ENCODE results near the gene BMP6. TPM values are rescaled to one million over a fixed set of nuclear protein-coding genes. Genes with fewer than 3 reads are reported as not detected.

The BMP6 gene
- 1 to 10 TPM; 2.0 to 5.7 TPM for total RNA-seq
- long read RNA-seq, donor 1, transcript BMP6-201 (7 exons, 2,780 nt) = major isoform, 6 of 9 reads
- long read RNA-seq, donor 1, partial matches to known transcripts = 2 of 9 reads
- long read RNA-seq, donor 1, other reads (novel, unspliced or antisense) = 1 of 9 reads
- long read RNA-seq, donor 2 = 0 reads

GRCh38 chr6:7725849-7726415 is at the start of gene BMP6:
TSS of gene BMP6 (plus strand) at chr6:7726099. CDS start at chr6:7726956, 857 bp downstream.
- peak; percentile 94 for DNase-seq (ENCODE audit: low spot score)
- intact Hi-C loops (cut with DNase I) = loop anchor here in 1 of 2 donors (5.0 kb wide), 1 partner anchor 276 kb away; no protein-coding TSS in a partner anchor

GRCh38 chr6:7677229-7677628 is 48.7 kb upstream of the BMP6 start:
- intact Hi-C loops (cut with DNase I) = no loop called here
- DNase-seq (ENCODE audit: low spot score) = no peak

- no peak for DNase-seq (ENCODE audit: low spot score)
- intact Hi-C loops (cut with DNase I) = no loop called here
Measured at GRCh38 chr6:7680393-7681075, 45.4 kb upstream of the BMP6 start.

GRCh38 chr6:7681449-7681848 is 44.5 kb upstream of the BMP6 start:
- intact Hi-C loops (cut with DNase I) = no loop called here
- DNase-seq (ENCODE audit: low spot score) = no peak

GRCh38 chr6:7684076-7684475 is 41.8 kb upstream of the BMP6 start:
- intact Hi-C loops (cut with DNase I) = no loop called here
- no peak for DNase-seq (ENCODE audit: low spot score)

- no peak for DNase-seq (ENCODE audit: low spot score)
- intact Hi-C loops (cut with DNase I) = no loop called here
Measured at GRCh38 chr6:7684843-7685242, 41.1 kb upstream of the BMP6 start.

- intact Hi-C loops (cut with DNase I) = no loop called here
- DNase-seq (ENCODE audit: low spot score) = no peak
Measured at GRCh38 chr6:7685276-7685675, 40.6 kb upstream of the BMP6 start.

GRCh38 chr6:7687145-7688111 is 38.5 kb upstream of the BMP6 start:
- intact Hi-C loops (cut with DNase I) = no loop called here
- no peak for DNase-seq (ENCODE audit: low spot score)

GRCh38 chr6:7691021-7691420 is 34.9 kb upstream of the BMP6 start:
- intact Hi-C loops (cut with DNase I) = no loop called here
- DNase-seq (ENCODE audit: low spot score) = no peak

GRCh38 chr6:7691675-7692452 is 34.0 kb upstream of the BMP6 start:
- no peak for DNase-seq (ENCODE audit: low spot score)
- intact Hi-C loops (cut with DNase I) = no loop called here

- DNase-seq (ENCODE audit: low spot score) = no peak
- intact Hi-C loops (cut with DNase I) = no loop called here
Measured at GRCh38 chr6:7692453-7692784, 33.5 kb upstream of the BMP6 start.

- no peak for DNase-seq (ENCODE audit: low spot score)
- intact Hi-C loops (cut with DNase I) = no loop called here
Measured at GRCh38 chr6:7693827-7694226, 32.1 kb upstream of the BMP6 start.

- intact Hi-C loops (cut with DNase I) = no loop called here
- no peak for DNase-seq (ENCODE audit: low spot score)
Measured at GRCh38 chr6:7696061-7696460, 29.8 kb upstream of the BMP6 start.

GRCh38 chr6:7697432-7697819 is 28.5 kb upstream of the BMP6 start:
- intact Hi-C loops (cut with DNase I) = no loop called here
- no peak for DNase-seq (ENCODE audit: low spot score)

- no peak for DNase-seq (ENCODE audit: low spot score)
- intact Hi-C loops (cut with DNase I) = no loop called here
Measured at GRCh38 chr6:7697820-7698623, 27.9 kb upstream of the BMP6 start.

- DNase-seq (ENCODE audit: low spot score) = no peak
- intact Hi-C loops (cut with DNase I) = no loop called here
Measured at GRCh38 chr6:7701212-7701834, 24.6 kb upstream of the BMP6 start.

- intact Hi-C loops (cut with DNase I) = no loop called here
- no peak for DNase-seq (ENCODE audit: low spot score)
Measured at GRCh38 chr6:7703148-7703680, 22.7 kb upstream of the BMP6 start.

GRCh38 chr6:7705483-7705882 is 20.4 kb upstream of the BMP6 start:
- intact Hi-C loops (cut with DNase I) = no loop called here
- no peak for DNase-seq (ENCODE audit: low spot score)

Measured in posterior vena cava (tissue), 2 donors.